Activated B cell treated with CpG ODN at 0.5 μM for 24 hours (primary cell): ENCODE measurements around the gene ANKRD42. TPM values are rescaled to one million over a fixed set of nuclear protein-coding genes. Genes with fewer than 3 reads are reported as not detected.
"Not testable (repeated sequence)": the region's sequence is repeated elsewhere in the genome, so short reads cannot be mapped to it uniquely, and the experiment has no call there.

ENCODE experiments used
- ATAC-seq: fragments of 200-7000 bp; cut with Tn5 transposase; one replicate; pipeline ENCODE4 v1.10.0; 2021; ENCODE audit warnings: low read depth, mild to moderate bottlenecking, moderate library complexity
- CTCF ChIA-PET: fragments of 350-600 bp; sonication (Branson Sonifier 250); formaldehyde crosslinking; loops from one replicate; lab custom pipeline; 2021; ENCODE audit warnings: antibody characterized with exemption; lab: Charles Lee
- POLR2A ChIA-PET: fragments of 350-600 bp; sonication (Branson Sonifier 250); formaldehyde crosslinking; loops from one replicate; lab custom pipeline; 2021; ENCODE audit warnings: antibody characterized with exemption; lab: Charles Lee
- DNase-seq: peaks from one replicate; pipeline ENCODE4 v3.0.0; 2022
- H3K27ac Mint-ChIP-seq: one replicate; pipeline ENCODE4 v1.8.0; 2020; ENCODE audit warnings: mixed read lengths
- H3K27me3 Mint-ChIP-seq: one replicate; pipeline ENCODE4 v1.8.0; 2021; ENCODE audit warnings: mixed read lengths
- H3K36me3 Mint-ChIP-seq: one replicate; pipeline ENCODE4 v1.8.0; 2021; ENCODE audit warnings: low read depth, mixed read lengths
- H3K4me1 Mint-ChIP-seq: one replicate; pipeline ENCODE4 v1.8.0; 2021; ENCODE audit warnings: mixed read lengths
- H3K4me3 Mint-ChIP-seq: one replicate; pipeline ENCODE4 v1.8.0; 2020; ENCODE audit warnings: mild to moderate bottlenecking, mixed read lengths
- H3K9me3 Mint-ChIP-seq: one replicate; pipeline ENCODE4 v1.8.0; 2020; ENCODE audit warnings: mixed read lengths
- intact Hi-C: fragments of 100-400 bp; cut with micrococcal nuclease; formaldehyde crosslinking; loops from one replicate; pipeline ENCODE4 v1.15.1; 2024
- total RNA-seq: library from RNA; stranded (reverse); gene quantifications from 2 replicates; pipeline ENCODE4 v1.2.3, GENCODE V29; 2022
- TF ChIP-seq, protein P1 (sequence below): fragments of 200-600 bp; IDR thresholded peaks from one replicate; pipeline ENCODE4 v1.8.0; 2022; ENCODE audit warnings: antibody characterized with exemption, mild to moderate bottlenecking

The ANKRD42 gene
- total RNA-seq, 1 donor from 2014 or later, result 7.4 TPM

DNA sequence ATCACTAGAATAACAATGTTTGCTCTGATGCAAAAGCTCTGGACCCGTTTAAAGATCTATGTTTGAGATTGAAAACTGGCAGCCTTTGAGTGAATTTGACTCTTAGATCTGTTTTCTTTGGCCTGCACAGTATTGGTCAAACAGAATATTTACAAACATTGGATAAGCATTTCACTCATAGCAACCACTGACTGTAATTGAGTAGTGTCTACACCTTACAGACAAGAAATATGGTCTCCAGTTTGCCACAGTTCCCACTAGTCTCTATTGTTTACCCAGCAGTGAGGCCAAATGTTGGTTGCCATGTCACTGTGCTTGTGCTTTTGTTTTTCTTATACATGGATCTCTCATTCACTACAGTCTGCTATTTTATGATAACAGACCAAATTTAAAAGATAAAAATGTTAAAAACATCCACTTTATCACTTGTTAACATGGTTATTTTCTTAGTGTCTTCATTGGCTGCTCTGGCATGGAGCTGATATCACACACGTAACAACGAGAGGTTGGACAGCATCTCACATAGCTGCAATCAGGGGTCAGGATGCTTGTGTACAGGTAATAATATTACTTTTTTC lies 12.2 kb downstream of the ANKRD42 start:
- Mint-ChIP-seq H3K4me3 (no peak overlapping the region), H3K27ac (no peak overlapping the region), H3K9me3 (no peaks in the 10 kb centered on the region), H3K4me1 (no peaks in the 10 kb centered on the region), H3K27me3 (no peaks in the 10 kb centered on the region), H3K36me3 (peaks cover 42% of the 10 kb centered on the region)
- TF ChIP-seq, protein P1, sequence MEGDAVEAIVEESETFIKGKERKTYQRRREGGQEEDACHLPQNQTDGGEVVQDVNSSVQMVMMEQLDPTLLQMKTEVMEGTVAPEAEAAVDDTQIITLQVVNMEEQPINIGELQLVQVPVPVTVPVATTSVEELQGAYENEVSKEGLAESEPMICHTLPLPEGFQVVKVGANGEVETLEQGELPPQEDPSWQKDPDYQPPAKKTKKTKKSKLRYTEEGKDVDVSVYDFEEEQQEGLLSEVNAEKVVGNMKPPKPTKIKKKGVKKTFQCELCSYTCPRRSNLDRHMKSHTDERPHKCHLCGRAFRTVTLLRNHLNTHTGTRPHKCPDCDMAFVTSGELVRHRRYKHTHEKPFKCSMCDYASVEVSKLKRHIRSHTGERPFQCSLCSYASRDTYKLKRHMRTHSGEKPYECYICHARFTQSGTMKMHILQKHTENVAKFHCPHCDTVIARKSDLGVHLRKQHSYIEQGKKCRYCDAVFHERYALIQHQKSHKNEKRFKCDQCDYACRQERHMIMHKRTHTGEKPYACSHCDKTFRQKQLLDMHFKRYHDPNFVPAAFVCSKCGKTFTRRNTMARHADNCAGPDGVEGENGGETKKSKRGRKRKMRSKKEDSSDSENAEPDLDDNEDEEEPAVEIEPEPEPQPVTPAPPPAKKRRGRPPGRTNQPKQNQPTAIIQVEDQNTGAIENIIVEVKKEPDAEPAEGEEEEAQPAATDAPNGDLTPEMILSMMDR, result no peak
- ChIA-PET POLR2A (no interaction called here), CTCF (no interaction called here)
- intact Hi-C loops, result no loop called here
- ATAC-seq, result no peak
- no peak for DNase-seq

DNA sequence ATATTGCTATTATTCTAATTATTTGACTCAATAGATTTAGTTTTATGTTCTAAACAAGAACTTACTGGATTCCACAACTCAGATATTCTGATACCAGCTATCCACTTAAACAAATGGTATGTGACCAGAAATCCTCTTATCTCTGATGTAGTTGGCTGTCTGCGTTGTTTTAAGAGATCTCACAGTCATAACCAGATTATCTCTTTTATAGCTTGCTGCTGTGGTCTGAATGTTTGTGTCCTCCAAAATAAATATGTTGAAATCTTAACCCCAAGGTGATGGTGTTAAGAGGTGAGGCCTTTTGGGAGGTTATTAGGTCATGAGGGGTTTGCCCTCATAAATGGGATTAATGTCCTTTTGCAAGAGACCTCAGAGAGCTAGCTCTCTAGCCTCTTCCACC lies 12.7 kb downstream of the ANKRD42 start:
- POLR2A ChIA-PET, result no interaction called here
- TF ChIP-seq, protein P1, result no peak

DNA sequence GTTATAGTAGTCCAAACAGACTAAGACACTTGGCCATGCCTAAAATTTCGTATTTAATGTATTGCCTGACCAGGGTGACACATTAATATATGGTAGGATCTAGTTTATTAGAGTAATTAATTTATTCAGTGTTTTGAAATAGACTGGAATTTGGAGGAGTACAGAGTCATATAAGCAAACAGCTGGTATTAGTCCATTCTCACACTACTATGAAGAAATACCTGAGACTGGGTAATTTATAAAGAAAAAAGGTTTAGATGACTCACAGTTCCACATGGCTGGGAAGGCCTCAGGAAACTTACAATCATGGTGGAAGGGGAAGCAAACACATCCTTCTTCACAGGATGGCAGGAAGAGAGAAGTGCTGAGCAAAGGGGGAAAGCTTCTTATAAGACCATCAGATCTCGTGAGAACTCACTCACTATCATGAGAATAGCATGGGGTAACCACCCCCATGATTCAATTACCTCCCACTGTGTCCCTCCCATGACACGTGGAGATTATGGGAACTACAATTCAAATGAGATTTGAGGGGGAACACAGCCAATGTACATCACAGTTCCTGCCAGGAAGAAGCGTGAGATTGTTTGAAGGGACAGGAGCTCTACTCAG lies 13.4 kb downstream of the ANKRD42 start:
- DNase-seq, H3K27me3 Mint-ChIP-seq, H3K27ac Mint-ChIP-seq, H3K4me1 Mint-ChIP-seq, CTCF ChIA-PET, H3K9me3 Mint-ChIP-seq, ATAC-seq, intact Hi-C loops, POLR2A ChIA-PET, H3K4me3 Mint-ChIP-seq: not testable (repeated sequence)
- H3K36me3 Mint-ChIP-seq, result peaks cover 46% of the 10 kb centered on the region

More for the DNA sequence above, 12.7 kb downstream of the ANKRD42 start:
- Mint-ChIP-seq H3K9me3 (no peaks in the 10 kb centered on the region), H3K27ac (no peak overlapping the region), H3K27me3 (no peaks in the 10 kb centered on the region), H3K4me1 (no peaks in the 10 kb centered on the region), H3K36me3 (peaks cover 43% of the 10 kb centered on the region), H3K4me3 (no peak overlapping the region)
- intact Hi-C loops, result no loop called here
- DNase-seq (no peak), ATAC-seq (no peak)
- CTCF ChIA-PET, result no interaction called here

DNA sequence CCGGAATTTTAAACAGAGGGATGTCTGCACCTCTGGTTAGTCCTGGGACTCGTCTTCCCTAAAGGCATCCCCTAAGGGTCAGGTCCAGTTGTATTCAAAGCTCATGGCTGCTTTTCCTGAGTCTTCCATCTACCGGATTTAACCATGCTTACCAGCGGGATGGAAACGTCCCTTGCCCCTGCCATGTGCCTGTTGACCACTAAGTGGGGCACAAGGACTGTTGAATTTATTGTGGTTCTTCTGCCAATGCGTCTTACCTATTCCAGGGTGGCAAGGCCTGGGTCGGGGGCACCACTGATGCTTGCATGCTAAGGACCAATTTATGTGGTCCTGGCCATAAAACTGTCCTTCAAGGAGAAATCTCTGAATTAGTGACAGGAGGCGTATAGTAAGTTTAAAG lies 25.6 kb downstream of the ANKRD42 start:
- Mint-ChIP-seq H3K27ac (no peak overlapping the region), H3K4me1 (no peaks in the 10 kb centered on the region), H3K27me3 (no peaks in the 10 kb centered on the region), H3K4me3 (no peak overlapping the region), H3K9me3 (no peaks in the 10 kb centered on the region), H3K36me3 (peaks cover 7% of the 10 kb centered on the region)
- intact Hi-C loops, result no loop called here
- DNase-seq (no peak), ATAC-seq (no peak)
- ChIA-PET CTCF (no interaction called here), POLR2A (no interaction called here)
- TF ChIP-seq, protein P1, result no peak

DNA sequence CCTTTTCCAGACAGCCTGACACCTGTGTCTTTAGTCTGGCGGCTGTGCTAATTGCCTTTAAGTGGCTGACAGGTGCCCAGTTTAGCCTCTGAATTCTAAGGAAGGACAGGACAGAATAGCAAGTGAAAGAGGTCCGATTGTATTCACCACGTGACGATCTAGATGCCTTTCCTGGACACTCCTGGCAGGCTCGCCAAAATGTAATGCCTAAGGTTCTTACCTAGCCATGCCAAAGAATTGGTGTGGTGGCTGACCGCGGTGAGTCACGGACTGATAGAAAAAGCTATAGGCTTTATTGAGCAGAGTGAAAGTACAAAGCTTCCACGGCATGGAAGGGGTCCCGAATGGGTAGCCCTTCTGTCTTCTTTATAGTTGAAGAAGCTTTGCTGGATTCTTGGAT lies 26.7 kb downstream of the ANKRD42 start:
- intact Hi-C loops, result no loop called here
- POLR2A ChIA-PET, result no interaction called here
- no peak overlapping the region for H3K27ac Mint-ChIP-seq

More for the DNA sequence above, 26.7 kb downstream of the ANKRD42 start:
- Mint-ChIP-seq H3K27me3 (no peaks in the 10 kb centered on the region), H3K4me3 (no peak overlapping the region), H3K9me3 (no peaks in the 10 kb centered on the region), H3K36me3 (peaks cover 3% of the 10 kb centered on the region), H3K4me1 (no peaks in the 10 kb centered on the region)
- CTCF ChIA-PET, result no interaction called here
- no peak for DNase-seq
- TF ChIP-seq, protein P1, result no peak
- ATAC-seq, result no peak
